HepG2 (cell line): Measurements from ENCODE around the gene WDR82. TPM values are rescaled to one million over a fixed set of nuclear protein-coding genes. Genes with fewer than 3 reads are reported as not detected.
A peak's percentile ranks its signal among the peaks of the same experiment; 100 is the strongest.

Source experiments
- BRD4 ChIP-seq: sonication (generic); formaldehyde crosslinking; IDR thresholded peaks from 2 replicates; pipeline ENCODE4 v1.4.0; 2020; ENCODE audit warnings: missing genetic modification reagents
- FOXA3 ChIP-seq: IDR thresholded peaks from 2 replicates; pipeline ENCODE4 v1.6.1; 2016; ENCODE audit warnings: missing genetic modification reagents, missing compliant biosample characterization
- FOXK2 ChIP-seq: fragments of 450-650 bp; IDR thresholded peaks from 2 replicates; pipeline ENCODE4 v1.6.1; 2016
- FOXO1 ChIP-seq: sonication (generic); formaldehyde crosslinking; IDR thresholded peaks from 2 replicates; pipeline ENCODE4 v1.4.0; 2020; ENCODE audit warnings: missing genetic modification reagents
- GATA4 ChIP-seq: sonication (generic); IDR thresholded peaks from 2 replicates; pipeline ENCODE4 v1.6.1; 2016; ENCODE audit warnings: antibody characterized with exemption, low read depth, borderline replicate concordance
- ISL2 ChIP-seq: sonication (generic); formaldehyde crosslinking; IDR thresholded peaks from 2 replicates; pipeline ENCODE4 v1.5.0; 2020; ENCODE audit warnings: missing genetic modification reagents
- MYC ChIP-seq: sonication (generic); formaldehyde crosslinking; IDR thresholded peaks from 2 replicates; pipeline ENCODE4 v1.9.0; 2021; ENCODE audit warnings: missing genetic modification reagents, borderline replicate concordance
- NR2C2 ChIP-seq: sonication (generic); formaldehyde crosslinking; IDR thresholded peaks from 2 replicates; pipeline ENCODE4 v1.4.0; 2020; ENCODE audit warnings: missing genetic modification reagents, mild to moderate bottlenecking, moderate library complexity, borderline replicate concordance
- NR2F1 ChIP-seq, 2 experiments: fragments of 450-650 bp in 1 of 2; formaldehyde crosslinking in 1 of 2; IDR thresholded peaks; 2 replicates each; pipeline versions ENCODE4 v1.5.0 to v1.6.1; 2016 to 2020; ENCODE audit warnings: mild to moderate bottlenecking in 1 of 2, missing compliant biosample characterization in 1 of 2, missing genetic modification reagents in 1 of 2, moderate library complexity in 1 of 2
- NR2F6 ChIP-seq, 2 experiments: IDR thresholded peaks; 2 replicates each; pipeline ENCODE4 v1.6.1; 2016; ENCODE audit warnings: antibody characterized with exemption in 1 of 2, mild to moderate bottlenecking in 1 of 2
- PHF21A ChIP-seq: sonication (generic); formaldehyde crosslinking; IDR thresholded peaks from 2 replicates; pipeline ENCODE4 v1.5.0; 2020; ENCODE audit warnings: mild to moderate bottlenecking, missing genetic modification reagents
- RARA ChIP-seq: IDR thresholded peaks from 2 replicates; pipeline ENCODE4 v1.6.1; 2016; ENCODE audit warnings: missing genetic modification reagents, missing compliant biosample characterization
- SIN3A ChIP-seq: IDR thresholded peaks from 2 replicates; pipeline ENCODE4 v1.6.1; 2011; ENCODE audit warnings: low read depth, mild to moderate bottlenecking, control low read depth, low read length, borderline replicate concordance
- SP2 ChIP-seq: sonication (generic); formaldehyde crosslinking; IDR thresholded peaks from 2 replicates; pipeline ENCODE4 v1.5.1; 2020; ENCODE audit warnings: mild to moderate bottlenecking, missing genetic modification reagents
- ZFX ChIP-seq: sonication (generic); formaldehyde crosslinking; IDR thresholded peaks from 2 replicates; pipeline ENCODE4 v1.4.0; 2020; ENCODE audit warnings: mild to moderate bottlenecking, low read depth, missing genetic modification reagents, moderate library complexity
- ZFY ChIP-seq: sonication (generic); formaldehyde crosslinking; IDR thresholded peaks from 2 replicates; pipeline ENCODE4 v1.4.0; 2020; ENCODE audit warnings: missing genetic modification reagents
- ZMYM4 ChIP-seq: sonication (generic); formaldehyde crosslinking; IDR thresholded peaks from 2 replicates; pipeline ENCODE4 v1.8.1; 2023; ENCODE audit warnings: mild to moderate bottlenecking, missing genetic modification reagents
- ZNF550 ChIP-seq: sonication (generic); formaldehyde crosslinking; IDR thresholded peaks from 2 replicates; pipeline ENCODE4 v1.4.0; 2020; ENCODE audit warnings: mild to moderate bottlenecking, missing genetic modification reagents, borderline replicate concordance
- ZNF556 ChIP-seq: sonication (generic); formaldehyde crosslinking; IDR thresholded peaks from 2 replicates; pipeline ENCODE4 v1.4.0; 2020; ENCODE audit warnings: mild to moderate bottlenecking, missing genetic modification reagents, borderline replicate concordance
- polyA plus RNA-seq, 8 experiments: library from polyadenylated mRNA; depleted of rRNA in 3 of 8; stranded (reverse) in 7 of 8; unstranded in 1 of 8; fragments of >200 nt; fragmentation: Illumina TruSeq in 4 of 8; extraction: Trizol in 4 of 8; gene quantifications; 2 replicates each; pipeline versions ENCODE4 v1.2.1 to v1.2.3, GENCODE V29; 2011 to 2016; ENCODE audit warnings: low read depth in 4 of 8, missing spikeins in 1 of 8, mixed read lengths in 1 of 8; ENCODE audit not compliant: insufficient read depth in 1 of 8
- total RNA-seq, 5 experiments: library from RNA; depleted of rRNA; stranded (reverse); fragments of >200 nt; fragmentation: Illumina TruSeq; extraction: Trizol; gene quantifications; 2 replicates each; pipeline ENCODE4 v1.2.3, GENCODE V29; 2016; ENCODE audit warnings: low read depth in 1 of 5
- TF ChIP-seq, protein P1 (sequence below): sonication (generic); formaldehyde crosslinking; IDR thresholded peaks from 2 replicates; pipeline ENCODE4 v1.4.0; 2020; ENCODE audit warnings: missing genetic modification reagents
- TF ChIP-seq, protein P2 (sequence below): sonication (generic); formaldehyde crosslinking; IDR thresholded peaks from 2 replicates; pipeline ENCODE4 v1.5.1; 2020; ENCODE audit warnings: mild to moderate bottlenecking, missing genetic modification reagents, moderate library complexity
- TF ChIP-seq, protein P3 (sequence below): sonication (generic); formaldehyde crosslinking; IDR thresholded peaks from 2 replicates; pipeline ENCODE4 v1.5.1; 2020; ENCODE audit warnings: mild to moderate bottlenecking, moderate library complexity, missing genetic modification reagents
- TF ChIP-seq, protein P4 (sequence below): sonication (generic); formaldehyde crosslinking; IDR thresholded peaks from 2 replicates; pipeline ENCODE4 v1.4.0; 2020; ENCODE audit warnings: missing genetic modification reagents

WDR82 gene
- total and polyA plus RNA-seq, 2 of the 13 experiments (the other 11 are each of a cell fraction or from before 2014, with no cell fraction given), result 39.1 to 59.5 TPM

DNA sequence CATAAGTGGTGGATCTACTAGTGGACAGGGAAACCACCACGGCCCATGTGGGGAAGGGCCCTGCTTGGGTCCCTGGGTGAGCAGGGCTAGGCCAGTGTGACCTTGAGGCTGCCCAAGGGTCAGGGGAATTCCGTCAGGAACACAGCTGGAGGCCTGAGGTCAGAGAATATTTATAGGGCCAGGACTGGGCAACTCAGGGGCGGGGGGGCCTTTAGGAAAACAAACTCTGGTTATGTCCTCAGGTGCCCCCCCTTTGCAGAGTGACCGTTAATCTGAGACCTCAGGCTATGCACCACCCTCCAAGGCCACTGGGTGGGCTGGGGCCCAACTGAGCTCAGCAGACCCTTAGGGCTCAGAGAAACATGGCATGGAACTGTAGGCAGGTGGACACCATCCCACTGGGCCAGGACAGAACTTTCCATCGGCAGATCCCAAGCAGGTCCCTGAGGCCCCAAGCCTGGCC lies 42.0 kb downstream of the WDR82 start (continued):
- TF ChIP-seq FOXK2 (no peak), NR2F6 (IDR thresholded peaks at IDR 0.05) (peak; percentile 66), NR2F6 (CRISPR knock-in tag; IDR thresholded peaks at IDR 0.05) (peak; percentile 31; the same call in 1 of the 2 replicates), BRD4 (CRISPR knock-in tag) (no peak), GATA4 (no peak), ZMYM4 (CRISPR knock-in tag) (0 out of 2 replicates have a peak, but pooled peaks have one; percentile 12), SP2 (CRISPR knock-in tag) (no peak), SIN3A (peak; percentile 51; the same call in 1 of the 2 replicates), ZFY (CRISPR knock-in tag) (peak; percentile 44; the same call in 1 of the 2 replicates), ZFX (CRISPR knock-in tag) (peak; percentile 52), ZNF550 (CRISPR knock-in tag) (no peak), FOXA3 (CRISPR knock-in tag) (0 out of 2 replicates have a peak, but pooled peaks have one; percentile 17), NR2C2 (peak; percentile 58; the same call in 1 of the 2 replicates), NR2F1 (CRISPR knock-in tag; IDR thresholded peaks at IDR 0.05) (peak in 1 of 2 experiments; percentile 60; a peak in 2 of 4 replicates), RARA (CRISPR knock-in tag) (peak; percentile 77), MYC (CRISPR knock-in tag) (peak; percentile 35; the same call in 1 of the 2 replicates), FOXO1 (CRISPR knock-in tag) (0 out of 2 replicates have a peak, but pooled peaks have one; percentile 28), ISL2 (CRISPR knock-in tag) (0 out of 2 replicates have a peak, but pooled peaks have one; percentile 8), ZNF556 (CRISPR knock-in tag) (no peak), PHF21A (CRISPR knock-in tag) (peak; percentile 59)
- TF ChIP-seq, protein P1, sequence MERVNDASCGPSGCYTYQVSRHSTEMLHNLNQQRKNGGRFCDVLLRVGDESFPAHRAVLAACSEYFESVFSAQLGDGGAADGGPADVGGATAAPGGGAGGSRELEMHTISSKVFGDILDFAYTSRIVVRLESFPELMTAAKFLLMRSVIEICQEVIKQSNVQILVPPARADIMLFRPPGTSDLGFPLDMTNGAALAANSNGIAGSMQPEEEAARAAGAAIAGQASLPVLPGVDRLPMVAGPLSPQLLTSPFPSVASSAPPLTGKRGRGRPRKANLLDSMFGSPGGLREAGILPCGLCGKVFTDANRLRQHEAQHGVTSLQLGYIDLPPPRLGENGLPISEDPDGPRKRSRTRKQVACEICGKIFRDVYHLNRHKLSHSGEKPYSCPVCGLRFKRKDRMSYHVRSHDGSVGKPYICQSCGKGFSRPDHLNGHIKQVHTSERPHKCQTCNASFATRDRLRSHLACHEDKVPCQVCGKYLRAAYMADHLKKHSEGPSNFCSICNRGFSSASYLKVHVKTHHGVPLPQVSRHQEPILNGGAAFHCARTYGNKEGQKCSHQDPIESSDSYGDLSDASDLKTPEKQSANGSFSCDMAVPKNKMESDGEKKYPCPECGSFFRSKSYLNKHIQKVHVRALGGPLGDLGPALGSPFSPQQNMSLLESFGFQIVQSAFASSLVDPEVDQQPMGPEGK (CRISPR knock-in tag), result peak; percentile 87; the same call in 1 of the 2 replicates
- TF ChIP-seq, protein P2, sequence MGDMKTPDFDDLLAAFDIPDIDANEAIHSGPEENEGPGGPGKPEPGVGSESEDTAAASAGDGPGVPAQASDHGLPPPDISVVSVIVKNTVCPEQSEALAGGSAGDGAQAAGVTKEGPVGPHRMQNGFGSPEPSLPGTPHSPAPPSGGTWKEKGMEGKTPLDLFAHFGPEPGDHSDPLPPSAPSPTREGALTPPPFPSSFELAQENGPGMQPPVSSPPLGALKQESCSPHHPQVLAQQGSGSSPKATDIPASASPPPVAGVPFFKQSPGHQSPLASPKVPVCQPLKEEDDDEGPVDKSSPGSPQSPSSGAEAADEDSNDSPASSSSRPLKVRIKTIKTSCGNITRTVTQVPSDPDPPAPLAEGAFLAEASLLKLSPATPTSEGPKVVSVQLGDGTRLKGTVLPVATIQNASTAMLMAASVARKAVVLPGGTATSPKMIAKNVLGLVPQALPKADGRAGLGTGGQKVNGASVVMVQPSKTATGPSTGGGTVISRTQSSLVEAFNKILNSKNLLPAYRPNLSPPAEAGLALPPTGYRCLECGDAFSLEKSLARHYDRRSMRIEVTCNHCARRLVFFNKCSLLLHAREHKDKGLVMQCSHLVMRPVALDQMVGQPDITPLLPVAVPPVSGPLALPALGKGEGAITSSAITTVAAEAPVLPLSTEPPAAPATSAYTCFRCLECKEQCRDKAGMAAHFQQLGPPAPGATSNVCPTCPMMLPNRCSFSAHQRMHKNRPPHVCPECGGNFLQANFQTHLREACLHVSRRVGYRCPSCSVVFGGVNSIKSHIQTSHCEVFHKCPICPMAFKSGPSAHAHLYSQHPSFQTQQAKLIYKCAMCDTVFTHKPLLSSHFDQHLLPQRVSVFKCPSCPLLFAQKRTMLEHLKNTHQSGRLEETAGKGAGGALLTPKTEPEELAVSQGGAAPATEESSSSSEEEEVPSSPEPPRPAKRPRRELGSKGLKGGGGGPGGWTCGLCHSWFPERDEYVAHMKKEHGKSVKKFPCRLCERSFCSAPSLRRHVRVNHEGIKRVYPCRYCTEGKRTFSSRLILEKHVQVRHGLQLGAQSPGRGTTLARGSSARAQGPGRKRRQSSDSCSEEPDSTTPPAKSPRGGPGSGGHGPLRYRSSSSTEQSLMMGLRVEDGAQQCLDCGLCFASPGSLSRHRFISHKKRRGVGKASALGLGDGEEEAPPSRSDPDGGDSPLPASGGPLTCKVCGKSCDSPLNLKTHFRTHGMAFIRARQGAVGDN (CRISPR knock-in tag), result peak; percentile 64
- TF ChIP-seq, protein P3, sequence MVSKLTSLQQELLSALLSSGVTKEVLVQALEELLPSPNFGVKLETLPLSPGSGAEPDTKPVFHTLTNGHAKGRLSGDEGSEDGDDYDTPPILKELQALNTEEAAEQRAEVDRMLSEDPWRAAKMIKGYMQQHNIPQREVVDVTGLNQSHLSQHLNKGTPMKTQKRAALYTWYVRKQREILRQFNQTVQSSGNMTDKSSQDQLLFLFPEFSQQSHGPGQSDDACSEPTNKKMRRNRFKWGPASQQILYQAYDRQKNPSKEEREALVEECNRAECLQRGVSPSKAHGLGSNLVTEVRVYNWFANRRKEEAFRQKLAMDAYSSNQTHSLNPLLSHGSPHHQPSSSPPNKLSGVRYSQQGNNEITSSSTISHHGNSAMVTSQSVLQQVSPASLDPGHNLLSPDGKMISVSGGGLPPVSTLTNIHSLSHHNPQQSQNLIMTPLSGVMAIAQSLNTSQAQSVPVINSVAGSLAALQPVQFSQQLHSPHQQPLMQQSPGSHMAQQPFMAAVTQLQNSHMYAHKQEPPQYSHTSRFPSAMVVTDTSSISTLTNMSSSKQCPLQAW (CRISPR knock-in tag), result 0 out of 2 replicates have a peak, but pooled peaks have one; percentile 28
- TF ChIP-seq, protein P4, sequence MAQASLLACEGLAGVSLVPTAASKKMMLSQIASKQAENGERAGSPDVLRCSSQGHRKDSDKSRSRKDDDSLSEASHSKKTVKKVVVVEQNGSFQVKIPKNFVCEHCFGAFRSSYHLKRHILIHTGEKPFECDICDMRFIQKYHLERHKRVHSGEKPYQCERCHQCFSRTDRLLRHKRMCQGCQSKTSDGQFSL, result peak; percentile 68; the same call in 1 of the 2 replicates
